ENCODE measurements around the gene NLRP8. TPM values are rescaled to one million over a fixed set of nuclear protein-coding genes. Genes with fewer than 3 reads are reported as not detected.

The NLRP8 gene
- total RNA-seq, 1 experiment from 2014 or later: not detected

GRCh38 chr19:55956431-55956830 lies 8.8 kb downstream of the NLRP8 start:
- Histone ChIP-seq H3K23ac (ENCODE audit: insufficient read length, low read depth, low read length) (no peak overlapping the region), H3K79me1 (ENCODE audit: insufficient read depth, low read depth, low read length, poor library complexity, severe bottlenecking) (no peaks in the 10 kb centered on the region), H4K20me1 (ENCODE audit: control insufficient read depth, insufficient read depth, insufficient read length) (no peaks in the 10 kb centered on the region), H2BK15ac (ENCODE audit: low read depth, low read length) (no peak overlapping the region), H2BK20ac (ENCODE audit: low read depth, low read length, poor library complexity, severe bottlenecking) (no peak overlapping the region), H4K8ac (replicated peaks; ENCODE audit: insufficient read length, low read depth, low read length) (no peak overlapping the region), H3T11ph (ENCODE audit: low read length) (no peak overlapping the region), H3K4ac (ENCODE audit: low read depth, low read length) (no peak overlapping the region), H3K27me3 (ENCODE audit: insufficient read depth, low read length) (no peaks in the 10 kb centered on the region), H3K23me2 (ENCODE audit: insufficient read length, low read depth, low read length, poor library complexity, severe bottlenecking) (no peaks in the 10 kb centered on the region), H3K56ac (ENCODE audit: insufficient read length, low read depth, low read length) (no peak overlapping the region), H3K9me3 (ENCODE audit: control insufficient read depth, low read depth, low read length) (peaks cover 88% of the 10 kb centered on the region), H4K91ac (ENCODE audit: insufficient read length, low read depth, low read length) (no peak overlapping the region), H2BK12ac (ENCODE audit: insufficient read length, low read depth, low read length) (no peak overlapping the region), H3K4me2 (ENCODE audit: insufficient read depth, insufficient read length, low read length) (no peak overlapping the region), H2BK120ac (ENCODE audit: low read depth, low read length, poor library complexity, severe bottlenecking) (no peak overlapping the region), H3K14ac (ENCODE audit: insufficient read depth, low read length) (no peak overlapping the region), H3K18ac (ENCODE audit: insufficient read length, low read depth, low read length) (no peak overlapping the region), H4K5ac (ENCODE audit: insufficient read length, low read depth, low read length) (no peak overlapping the region), H2BK5ac (ENCODE audit: insufficient read length, low read length) (no peak overlapping the region), H3K79me2 (ENCODE audit: insufficient read depth, low read length) (no peaks in the 10 kb centered on the region), H3K27ac (ENCODE audit: insufficient read length, low read depth, low read length) (no peak overlapping the region), H3K9ac (ENCODE audit: extremely low read depth, insufficient read length, low read length) (no peak overlapping the region), H2AK5ac (ENCODE audit: insufficient read length, low read length) (no peak overlapping the region), H3K4me1 (ENCODE audit: insufficient read depth, low read length) (no peaks in the 10 kb centered on the region), H2AFZ (ENCODE audit: low read length) (no peak overlapping the region)
- Mint-ChIP-seq H3K36me3 (ENCODE audit: insufficient read depth in 1 of 3, low read depth in 3 of 3) (peaks cover 0 to 34% (median 0%) of the 10 kb centered on the region in 3 experiments; a peak in 4 of 7 replicates), H3K9me3 (peaks cover 92 to 95% of the 10 kb centered on the region in 2 experiments), H3K4me3 (no peak overlapping the region), H3K27ac (no peak overlapping the region), H3K27me3 (ENCODE audit: low read depth) (peaks cover 2% of the 10 kb centered on the region), H3K4me1 (no peaks in the 10 kb centered on the region)
- no peak for DNase-seq
- no peak for TF ChIP-seq CTCF (conservative IDR thresholded peaks at IDR 0.05)
- WGBS (ENCODE audit: extremely low coverage, insufficient read length, low lambda C conversion rate): no CpG with 5 or more reads among the region's 7 CpGs
